NCI-H2081 treated with DMSO at 0.1 percent for 48 hours (cell line): ENCODE results near the gene ZCCHC14.

Experiments
- DNase-seq: peaks from one replicate; lab custom pipeline; 2025; lab: John Stamatoyannopoulos, UW

The ZCCHC14 gene

GRCh38 chr16:87431926-87432325 is 60.9 kb downstream of the ZCCHC14 start:
- no peak for DNase-seq

GRCh38 chr16:87426423-87427215 is 66.2 kb downstream of the ZCCHC14 start:
- no peak for DNase-seq

- DNase-seq: no peak
Measured at GRCh38 chr16:87425941-87426340, 66.9 kb downstream of the ZCCHC14 start.

GRCh38 chr16:87424266-87424665 is 68.6 kb downstream of the ZCCHC14 start:
- DNase-seq: no peak

- DNase-seq: no peak
Measured at GRCh38 chr16:87423429-87423828, 69.4 kb downstream of the ZCCHC14 start.

DNA sequence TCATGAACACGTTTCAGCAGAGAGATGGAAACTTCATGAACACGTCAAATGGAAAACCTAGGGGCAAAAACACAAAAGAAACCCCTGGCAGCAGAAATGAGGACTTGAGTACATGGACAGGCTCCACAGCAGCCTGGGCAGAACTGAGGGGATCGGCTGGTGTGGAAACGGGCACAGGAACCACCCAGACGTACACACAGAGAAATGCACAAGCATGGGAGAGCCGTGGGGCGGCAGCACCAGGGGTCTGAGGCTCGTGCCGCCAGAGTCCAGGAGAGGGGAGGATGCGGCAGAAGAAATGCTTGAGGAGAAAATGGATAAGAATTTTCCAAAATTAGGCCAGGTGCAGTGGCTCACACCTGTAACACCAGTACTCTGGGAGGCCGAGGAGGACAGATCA is 70.7 kb downstream of the ZCCHC14 start:
- no peak for DNase-seq

- DNase-seq: no peak
Measured at GRCh38 chr16:87421003-87421912, 71.6 kb downstream of the ZCCHC14 start.

GRCh38 chr16:87420026-87421002 is 72.5 kb downstream of the ZCCHC14 start:
- no peak for DNase-seq

GRCh38 chr16:87418644-87419043 is 74.2 kb downstream of the ZCCHC14 start:
- no peak for DNase-seq

DNA sequence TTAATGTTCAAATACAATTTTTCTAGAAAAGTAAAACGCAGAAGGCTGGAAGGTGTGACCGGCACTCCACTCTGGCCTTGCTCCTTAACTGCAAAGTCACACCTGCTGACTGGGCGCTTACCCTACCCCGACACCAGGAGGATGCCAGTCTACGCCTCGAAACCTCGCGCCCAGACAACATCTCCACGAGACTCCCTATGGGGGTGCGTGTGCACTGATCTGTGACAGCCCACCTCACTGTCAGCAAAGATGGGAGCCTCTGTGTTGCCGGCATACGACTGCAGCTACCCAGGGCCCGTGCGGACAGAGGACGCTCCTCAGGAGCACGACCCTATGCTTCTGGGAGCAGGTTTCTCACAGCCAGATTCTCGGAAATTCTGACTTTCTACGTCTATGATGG is 74.6 kb downstream of the ZCCHC14 start:
- no peak for DNase-seq

DNA sequence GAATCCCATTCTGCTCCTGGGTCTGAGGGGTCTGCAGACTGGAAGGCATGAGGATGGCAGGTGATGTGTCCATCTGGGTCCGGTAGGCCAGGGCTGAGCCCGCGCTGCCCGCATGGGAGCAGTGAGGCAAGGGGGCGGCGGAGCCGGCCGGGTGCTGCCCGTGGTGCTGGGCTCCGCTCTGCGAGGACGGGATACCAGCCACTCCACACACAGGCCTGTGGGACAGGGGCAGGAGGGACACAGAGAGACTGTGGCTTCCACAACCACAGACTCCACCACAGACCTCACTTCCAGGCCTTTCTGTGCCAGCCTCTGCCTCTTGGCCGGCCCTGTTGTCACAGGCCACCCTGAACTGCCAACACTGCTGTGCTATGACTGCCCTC is 75.3 kb downstream of the ZCCHC14 start:
- no peak for DNase-seq

DNA sequence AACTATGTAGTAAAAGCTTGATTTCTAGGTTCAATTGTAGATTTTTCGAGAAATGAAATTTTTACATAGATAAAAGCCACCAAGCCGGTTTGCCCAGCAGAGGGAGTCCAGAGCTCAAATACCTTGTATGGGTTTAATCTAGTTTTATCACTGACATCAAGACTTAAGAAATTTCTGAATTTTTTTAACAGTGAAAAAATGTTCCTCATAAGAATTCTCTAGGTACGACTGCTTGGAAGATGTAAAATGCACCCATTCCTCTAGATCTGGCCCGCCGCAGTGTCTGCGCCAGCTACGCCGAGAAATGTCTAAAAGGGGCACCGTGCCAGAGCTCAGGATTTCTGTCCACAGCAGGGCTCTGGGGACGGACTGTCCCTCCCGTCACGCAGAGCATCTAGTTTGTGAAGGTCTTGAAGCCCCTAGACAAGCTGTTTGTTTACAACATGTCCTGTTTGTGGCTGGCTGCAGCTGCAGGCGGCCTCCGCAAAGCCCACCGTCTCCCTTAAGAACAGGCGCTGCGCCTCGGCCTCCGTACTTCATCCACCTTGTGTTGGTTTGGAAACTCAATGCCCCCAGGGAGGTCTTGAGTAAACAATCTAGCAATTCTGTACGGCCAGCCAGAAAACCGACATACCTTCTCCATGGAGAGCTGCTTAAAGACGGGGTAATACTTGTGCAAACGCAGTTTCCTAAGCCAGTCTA is 75.8 kb downstream of the ZCCHC14 start:
- DNase-seq: no peak

DNA sequence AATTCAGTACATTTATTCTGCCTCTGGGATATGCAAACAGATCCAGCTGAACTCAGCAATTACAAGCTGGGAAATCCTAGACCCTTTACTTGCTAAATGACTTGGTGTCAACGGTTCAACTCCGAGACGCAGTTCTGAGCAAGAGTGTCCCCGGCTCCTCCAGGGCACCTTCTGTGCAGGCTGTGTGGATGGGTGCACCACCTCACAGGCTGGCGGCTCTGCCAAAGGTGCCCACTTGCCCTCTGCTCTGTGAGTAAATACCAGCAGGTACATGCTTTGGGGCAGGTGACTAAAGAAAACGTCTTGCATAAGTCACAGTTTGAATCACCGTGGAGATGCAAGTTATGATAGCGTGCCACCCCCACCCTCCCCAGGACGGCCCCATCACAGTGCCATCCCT is 77.4 kb downstream of the ZCCHC14 start:
- DNase-seq: no peak

GRCh38 chr16:87414251-87414680 is 78.6 kb downstream of the ZCCHC14 start:
- no peak for DNase-seq

- no peak for DNase-seq
Measured at GRCh38 chr16:87412996-87413421, 79.8 kb downstream of the ZCCHC14 start.

DNA sequence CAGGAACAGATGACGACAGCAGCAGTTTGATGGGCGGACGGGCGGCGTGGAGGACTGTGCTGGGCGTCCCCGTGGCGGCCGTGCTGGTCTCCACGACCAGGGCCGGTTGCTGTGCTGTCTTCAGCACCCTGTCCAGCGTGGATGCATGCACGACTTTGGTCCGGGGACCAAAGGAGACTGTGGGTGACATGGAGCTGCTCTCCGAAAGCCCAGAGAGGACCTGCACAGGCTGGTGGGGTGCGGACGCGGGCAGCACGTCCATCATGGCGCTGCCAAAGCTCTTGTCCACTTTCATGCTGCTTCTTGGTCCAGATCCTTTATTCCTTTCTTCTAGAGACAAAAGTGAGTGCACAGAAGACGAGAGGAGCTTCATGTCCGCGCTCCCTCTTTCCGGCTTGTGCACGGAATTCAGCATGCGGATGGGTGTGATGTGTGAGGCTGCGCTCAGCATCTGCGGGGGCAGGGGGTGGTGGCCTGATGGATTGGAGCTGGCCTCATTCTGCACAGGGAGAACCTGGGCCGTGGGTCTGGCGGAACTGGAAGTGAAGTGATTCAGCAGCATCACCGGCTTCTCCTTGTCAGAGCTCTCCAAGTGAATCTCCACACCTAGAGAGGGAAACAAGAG is 80.3 kb downstream of the ZCCHC14 start:
- no peak for DNase-seq

DNA sequence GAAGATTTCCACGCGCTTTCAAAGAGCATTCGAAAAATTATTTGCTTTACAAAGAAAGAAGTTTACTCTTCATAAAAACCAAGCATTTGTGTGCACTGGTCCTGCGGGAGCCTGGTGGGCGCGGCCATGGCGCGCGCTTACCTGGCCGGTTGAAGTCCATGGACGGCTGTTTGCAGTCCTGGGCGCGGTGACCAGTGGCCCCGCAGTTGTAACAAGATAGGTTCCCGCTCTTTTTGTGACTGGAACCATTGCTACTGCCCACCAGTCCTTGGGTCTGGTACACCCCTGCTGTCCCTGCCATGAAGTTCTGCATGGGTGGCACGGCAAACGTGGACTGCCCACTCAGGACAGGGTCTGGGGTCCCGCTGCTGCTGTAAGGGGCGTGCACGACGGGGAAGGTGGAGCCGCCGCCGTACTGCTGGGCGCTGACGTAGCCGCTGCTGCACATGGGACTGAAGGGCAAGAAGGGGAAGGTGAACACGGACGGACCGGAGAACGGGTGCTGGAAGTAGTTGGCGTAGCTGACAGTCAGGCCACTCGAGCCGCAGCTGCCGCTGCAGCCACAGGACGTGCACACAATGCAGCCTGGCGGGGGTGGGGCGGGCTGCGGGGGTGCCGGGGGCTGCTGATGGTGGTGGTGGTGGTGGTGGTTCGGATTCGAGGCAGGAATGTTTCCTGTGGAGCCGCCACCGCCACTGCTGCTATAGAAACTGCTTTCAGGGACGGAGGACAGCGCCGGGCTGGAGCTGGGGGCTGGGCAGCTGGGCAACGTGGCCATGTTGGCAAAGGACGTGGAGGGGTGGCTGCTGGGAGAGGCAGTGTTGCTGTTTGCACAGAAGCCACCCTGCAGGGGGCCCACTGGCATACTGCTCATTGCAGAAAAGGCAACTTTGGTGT is 81.2 kb downstream of the ZCCHC14 start:
- DNase-seq: no peak

- no peak for DNase-seq
Measured at GRCh38 chr16:87410968-87411367, 81.9 kb downstream of the ZCCHC14 start.

GRCh38 chr16:87410530-87410929 is 82.3 kb downstream of the ZCCHC14 start:
- DNase-seq: no peak

- DNase-seq: no peak
Measured at GRCh38 chr16:87409781-87410180, 83.0 kb downstream of the ZCCHC14 start.
